HG03520 (cell line): ENCODE measurements around the gene SFN.
"Not testable (repeated sequence)": the region's sequence is repeated elsewhere in the genome, so short reads cannot be mapped to it uniquely, and the experiment has no call there.

ENCODE experiments used
- ATAC-seq: cut with Tn5 transposase; IDR thresholded peaks from one replicate; pipeline ENCODE4 v1.9.1; 2021; ENCODE audit warnings: mild to moderate bottlenecking, moderate library complexity; ENCODE audit not compliant: unreplicated experiment

The SFN gene

DNA sequence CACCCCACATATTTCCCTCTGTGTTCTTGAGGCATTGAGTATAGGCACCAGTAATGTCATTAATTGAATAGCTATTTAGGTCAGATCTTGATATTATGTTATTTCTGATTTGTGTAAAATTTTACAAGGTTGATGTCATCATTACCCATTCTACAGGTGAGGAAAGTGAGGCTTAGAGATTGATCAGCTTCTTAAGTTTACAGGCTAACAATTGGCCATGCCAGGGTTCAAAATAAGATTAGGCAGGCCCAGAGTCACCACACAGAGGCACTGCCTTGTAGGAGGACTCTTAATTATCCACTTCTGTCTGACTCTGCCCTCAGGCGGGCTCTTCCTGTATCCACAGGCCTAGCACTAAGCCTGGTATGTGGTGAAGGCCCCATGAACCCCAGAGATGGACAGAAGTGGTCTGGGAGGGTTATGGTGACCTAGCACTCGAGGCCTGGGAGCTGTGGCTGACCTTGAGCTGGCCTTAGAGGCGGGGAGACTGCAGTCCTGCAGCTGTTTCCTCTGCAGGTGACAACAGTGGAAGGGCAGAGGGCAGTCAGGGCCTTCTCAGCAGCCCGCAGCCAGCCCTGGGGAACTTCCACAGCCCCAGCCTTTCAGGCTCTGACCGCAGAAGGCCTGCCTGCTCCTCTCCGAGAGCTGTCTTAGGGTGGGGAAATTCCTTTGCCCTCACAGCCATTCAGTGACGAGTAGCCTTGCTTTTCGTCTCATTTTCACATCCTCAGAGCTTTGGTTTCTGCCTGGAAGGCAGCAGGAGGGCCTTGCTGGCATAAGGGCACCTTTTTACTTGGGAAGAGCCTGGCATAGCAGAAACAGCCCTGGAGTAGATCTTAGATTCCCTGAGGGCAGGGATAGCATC, 24.2 kb upstream of the SFN start:
- ATAC-seq = peak; percentile 81

DNA sequence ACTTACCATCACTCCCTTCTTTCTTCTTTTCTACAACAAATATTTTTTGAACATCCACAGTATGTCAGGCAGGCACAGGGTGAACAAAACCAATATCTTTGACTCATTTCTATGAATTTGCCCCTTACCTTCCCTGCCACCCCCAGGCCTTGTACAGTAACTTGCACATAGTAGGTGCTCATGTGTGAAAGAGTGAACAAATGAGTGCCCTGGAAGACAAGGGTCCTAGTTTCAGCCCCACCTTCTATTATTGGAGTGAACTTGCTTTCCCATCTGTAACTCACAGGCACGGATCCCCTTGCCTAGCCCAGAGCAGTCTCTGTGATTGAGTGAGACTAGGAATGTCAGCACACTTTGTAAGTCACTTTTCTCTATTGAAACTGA, 23.6 kb upstream of the SFN start:
- no peak for ATAC-seq

DNA sequence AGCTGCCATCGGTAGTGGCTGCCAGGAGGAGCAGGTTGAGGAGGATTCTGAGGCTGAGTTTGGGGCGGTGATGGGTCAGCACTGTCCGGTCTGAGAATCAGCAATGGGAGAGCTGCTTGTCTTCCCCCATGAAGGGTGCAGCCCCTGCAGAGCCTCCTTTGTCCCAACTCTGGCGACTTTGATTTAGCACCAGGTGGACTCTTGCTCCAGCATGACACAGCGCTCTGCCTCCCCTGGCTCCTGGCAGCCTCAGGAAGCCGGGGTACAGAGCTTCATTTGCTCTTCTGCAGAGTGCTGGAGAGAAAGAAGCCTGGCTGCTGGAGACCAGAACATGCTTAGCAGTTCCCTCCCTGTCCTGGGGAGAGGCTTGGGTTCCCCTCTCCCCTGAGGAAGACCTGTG, 23.2 kb upstream of the SFN start:
- ATAC-seq = no peak

DNA sequence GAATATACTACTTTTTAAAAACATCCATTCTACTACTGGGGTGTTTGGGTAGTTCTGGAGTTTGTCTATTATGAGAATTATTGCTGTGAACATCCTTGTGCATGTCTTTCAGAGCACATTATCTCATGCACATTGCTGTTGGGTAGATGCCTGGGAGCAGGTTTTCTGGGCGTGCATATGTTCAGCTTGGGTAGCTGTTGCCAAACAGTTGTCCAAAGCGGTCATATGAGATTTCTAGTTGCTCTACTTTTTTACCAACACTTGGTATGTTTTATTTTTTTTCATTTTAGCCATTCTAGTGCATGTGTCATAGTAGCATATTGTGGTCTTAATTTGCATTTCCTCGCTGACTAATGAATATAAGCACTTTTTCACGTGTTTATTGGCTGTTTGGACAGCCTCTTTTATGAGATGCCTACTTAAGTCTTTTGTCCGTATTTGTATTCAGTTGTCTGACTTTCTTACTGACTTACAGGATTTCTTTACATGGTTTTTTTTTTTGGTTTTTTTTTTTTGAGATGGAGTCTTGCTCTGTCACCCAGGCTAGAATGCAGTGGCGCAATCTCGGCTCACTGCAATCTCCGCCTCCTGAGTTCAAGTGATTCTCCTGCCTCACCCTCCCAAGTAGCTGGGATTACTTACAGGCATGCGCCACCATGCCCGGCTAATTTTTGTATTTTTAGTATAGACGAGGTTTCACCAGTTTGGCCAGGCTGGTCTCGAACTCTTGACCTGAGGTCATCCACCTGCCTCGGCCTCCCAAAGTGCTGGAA, 18.3 kb upstream of the SFN start:
- no peak for ATAC-seq

DNA sequence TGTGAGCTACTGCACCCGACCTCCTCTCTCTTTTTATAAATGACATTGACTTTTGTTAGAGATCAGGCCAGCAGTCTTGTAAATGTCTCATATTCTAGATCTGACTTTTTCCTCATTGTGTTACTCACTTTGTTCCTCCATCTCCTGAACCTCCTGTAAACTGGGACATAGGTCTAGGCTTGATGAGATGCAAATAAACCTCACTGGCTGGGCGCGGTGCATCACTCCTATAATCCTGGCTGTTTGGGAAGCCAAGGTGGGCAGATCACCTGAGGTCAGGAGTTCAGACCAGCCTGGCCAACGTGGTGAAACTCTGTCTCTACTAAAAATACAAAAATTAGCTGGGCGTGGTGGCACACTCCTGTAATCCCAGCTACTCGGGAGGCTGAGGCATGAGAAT, 15.1 kb upstream of the SFN start:
- not testable (repeated sequence) for ATAC-seq

DNA sequence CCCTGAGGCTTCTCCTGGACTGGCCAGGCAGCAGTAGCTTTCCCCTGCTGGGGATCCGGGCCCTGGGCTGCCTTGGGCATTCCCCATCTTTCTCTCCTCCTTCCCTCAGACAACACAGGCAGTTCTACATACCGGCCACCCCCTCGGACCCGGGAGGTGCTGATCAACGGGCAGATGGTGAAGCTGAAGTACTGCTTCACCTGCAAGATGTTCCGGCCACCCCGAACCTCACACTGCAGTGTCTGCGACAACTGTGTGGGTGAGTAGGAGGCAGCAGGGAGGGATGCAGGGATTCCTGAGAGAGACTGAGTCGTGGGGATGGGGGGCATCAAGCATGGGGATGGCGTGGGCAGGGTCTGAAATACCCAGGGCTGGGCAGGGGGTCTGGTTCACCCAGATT, 14.4 kb upstream of the SFN start:
- ATAC-seq = no peak

DNA sequence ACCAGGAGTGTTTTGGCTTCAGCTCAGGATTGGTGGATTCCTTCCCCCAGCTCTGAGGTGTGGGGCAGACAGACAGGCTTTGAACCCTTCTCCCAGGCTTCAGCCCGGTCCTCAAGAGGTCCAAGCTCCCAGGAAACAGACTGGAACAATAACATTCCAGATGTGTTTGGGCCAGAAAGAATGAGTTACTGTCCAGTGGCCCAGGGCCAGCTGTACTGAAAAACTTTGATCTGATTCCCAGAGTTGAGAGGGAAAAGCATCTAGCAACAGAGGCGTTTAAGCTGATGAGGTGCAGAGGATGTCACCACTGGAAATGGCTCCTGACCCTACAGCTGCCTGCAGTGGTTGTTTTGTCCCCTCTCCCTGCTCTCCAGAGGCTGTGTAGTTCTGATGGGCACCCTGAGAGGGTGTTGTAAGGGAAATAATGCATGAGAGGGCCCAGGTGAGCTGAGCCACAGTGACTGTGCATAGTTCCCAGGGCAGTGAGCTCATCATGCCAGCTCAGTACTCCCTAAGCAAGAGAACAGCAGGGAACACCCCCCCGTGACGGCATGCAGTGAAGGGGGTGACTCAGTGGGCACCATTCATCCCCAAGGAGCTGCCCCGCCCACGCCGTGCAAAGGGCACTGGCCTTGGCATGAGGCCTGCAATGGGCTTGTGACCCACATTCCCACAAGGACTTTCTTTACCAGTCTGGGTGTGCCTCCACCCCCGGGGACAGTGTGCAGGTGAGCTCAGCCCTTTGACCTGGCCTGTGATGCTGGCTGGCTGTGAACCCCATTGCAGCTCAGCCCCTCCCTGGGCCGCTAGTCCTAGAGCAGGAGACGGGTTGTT, 13.8 kb upstream of the SFN start:
- ATAC-seq = no peak

DNA sequence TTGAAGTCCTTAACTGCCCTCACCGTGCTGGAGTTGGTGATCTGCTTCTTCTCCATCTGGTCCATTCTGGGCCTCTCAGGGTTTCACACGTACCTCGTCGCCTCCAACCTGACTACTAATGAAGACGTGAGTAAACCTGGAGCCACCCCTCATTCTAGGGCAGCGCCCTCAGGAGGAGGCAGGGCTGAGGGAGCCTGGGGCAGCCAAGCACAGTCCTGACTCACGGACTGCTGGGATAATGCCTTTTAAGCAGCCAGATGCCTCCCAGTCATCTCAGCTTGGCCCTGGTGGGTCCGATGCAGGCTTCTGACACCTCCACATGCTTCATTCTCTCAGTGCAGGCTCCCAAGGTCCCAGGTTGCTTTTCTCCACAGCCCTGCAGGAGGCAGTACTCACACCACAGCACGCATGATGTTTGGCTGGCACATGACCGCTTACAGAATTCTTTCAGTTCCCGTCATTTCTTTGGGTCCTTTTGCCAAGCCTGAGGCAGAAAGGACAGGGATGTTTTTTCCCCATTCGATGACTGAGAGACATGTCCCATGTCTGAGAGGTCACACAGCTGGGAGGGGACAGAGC, 11.8 kb upstream of the SFN start:
- ATAC-seq = no peak

DNA sequence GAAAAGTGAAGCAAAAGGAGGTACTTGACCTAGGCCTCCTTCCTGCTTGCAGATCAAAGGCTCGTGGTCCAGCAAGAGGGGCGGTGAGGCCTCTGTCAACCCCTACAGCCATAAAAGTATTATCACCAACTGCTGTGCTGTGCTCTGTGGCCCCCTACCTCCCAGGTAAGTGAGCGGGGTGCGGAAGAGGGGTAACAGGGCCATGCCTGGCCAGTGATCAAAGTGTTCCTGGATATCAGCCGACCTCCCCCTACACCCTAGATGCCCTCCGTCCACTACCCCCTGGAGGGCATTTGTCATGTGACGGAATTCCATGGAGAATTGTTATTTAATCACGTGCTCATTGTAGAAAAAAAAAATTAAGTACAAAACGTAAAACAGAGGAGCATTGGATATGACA, 10.2 kb upstream of the SFN start:
- ATAC-seq = no peak

DNA sequence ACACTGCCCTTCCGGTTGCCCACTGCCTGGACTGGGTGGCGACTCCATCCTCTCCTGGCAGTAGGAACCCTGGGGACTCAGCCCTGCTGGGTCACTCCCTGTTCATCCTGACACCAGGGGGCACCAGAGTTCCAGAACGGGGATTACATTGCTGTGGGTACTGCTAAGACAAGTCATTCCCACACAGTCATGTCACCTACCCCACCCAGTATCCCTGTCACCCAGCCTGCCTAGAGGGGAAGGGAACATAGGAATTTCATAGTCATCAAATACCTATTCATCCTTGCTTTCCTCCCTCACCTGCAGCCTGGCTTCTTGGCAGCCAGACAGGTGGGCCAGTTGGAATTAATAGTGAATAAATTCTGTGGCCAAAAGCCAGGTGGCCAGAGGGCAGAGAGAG, 9.8 kb upstream of the SFN start:
- no peak for ATAC-seq

DNA sequence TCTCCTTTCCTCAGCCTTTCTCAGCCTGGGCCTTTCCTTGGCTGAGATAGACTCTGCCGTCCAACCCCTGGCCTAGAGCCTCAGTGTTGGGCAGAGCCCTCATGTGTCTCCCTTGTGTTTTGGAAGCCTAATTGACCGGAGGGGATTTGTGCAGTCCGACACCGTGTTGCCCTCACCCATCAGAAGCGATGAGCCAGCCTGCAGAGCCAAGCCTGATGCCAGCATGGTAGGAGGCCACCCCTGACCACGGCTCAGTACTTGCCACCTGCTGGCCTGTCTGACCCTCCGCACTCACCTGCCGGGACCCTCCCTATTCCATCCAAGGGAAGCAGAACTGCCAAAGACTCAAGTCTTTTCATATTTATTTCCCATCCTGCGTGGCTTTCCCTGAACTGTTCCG, 9.3 kb upstream of the SFN start:
- ATAC-seq = no peak

DNA sequence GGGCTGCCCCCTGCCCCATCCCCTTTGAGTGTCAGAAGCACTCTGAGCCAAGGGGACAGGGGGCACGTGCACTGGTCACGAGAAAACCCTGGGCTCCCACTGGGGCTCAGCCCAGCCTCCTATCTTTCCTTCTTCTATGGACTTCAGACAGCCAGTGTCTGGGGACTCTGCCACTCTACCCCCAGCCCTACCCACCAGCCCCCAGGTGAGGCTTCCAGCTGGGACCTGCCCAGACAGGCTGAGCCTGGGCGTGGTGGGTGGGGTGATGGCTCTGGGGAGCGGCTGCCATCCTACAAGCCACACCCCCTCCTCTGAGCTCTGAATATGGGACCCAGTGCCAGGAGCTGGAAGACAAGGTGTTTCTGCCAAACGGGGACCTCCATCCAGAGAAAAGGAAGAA, 8.0 kb upstream of the SFN start:
- ATAC-seq = no peak

DNA sequence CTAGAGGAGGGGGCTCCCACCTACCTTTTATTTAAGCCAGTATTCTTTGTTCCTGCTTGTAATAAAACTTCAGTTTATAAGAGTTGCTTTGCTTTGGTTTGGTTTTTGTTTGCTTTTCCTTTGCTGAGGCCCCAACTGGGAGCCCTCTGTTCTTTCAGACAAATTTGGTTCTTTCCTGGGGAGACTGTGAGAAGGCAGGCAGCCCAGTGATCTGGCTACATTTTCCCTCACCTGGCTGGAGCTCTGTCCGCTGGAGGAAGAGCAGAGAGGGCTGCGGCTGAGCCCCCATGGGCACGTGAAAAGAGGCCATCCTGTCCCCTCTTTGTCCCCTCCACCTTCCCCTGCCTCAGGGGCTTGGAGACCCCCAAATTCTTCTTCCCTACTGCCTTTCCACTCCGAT, 7.3 kb upstream of the SFN start:
- no peak for ATAC-seq

DNA sequence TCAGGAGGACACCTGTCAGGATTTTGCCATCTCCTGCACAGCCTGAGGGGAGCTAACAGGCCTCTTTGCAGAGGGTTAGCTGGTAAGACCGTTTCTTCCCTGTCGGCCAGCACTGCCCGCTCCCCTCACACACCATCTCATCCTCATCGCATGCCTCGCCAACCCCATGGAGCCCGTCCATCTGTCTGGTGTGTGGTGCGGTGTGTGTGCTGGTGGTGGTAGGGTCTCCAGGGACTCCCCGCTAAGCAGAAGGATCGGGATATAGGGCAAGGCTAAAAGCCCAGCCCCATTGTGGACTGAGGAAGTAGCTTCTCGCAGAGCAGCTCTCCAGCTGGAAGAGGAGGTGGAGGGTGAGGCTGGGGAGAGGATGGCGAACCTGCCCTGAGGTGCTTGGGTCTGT, 6.8 kb upstream of the SFN start:
- ATAC-seq = no peak

DNA sequence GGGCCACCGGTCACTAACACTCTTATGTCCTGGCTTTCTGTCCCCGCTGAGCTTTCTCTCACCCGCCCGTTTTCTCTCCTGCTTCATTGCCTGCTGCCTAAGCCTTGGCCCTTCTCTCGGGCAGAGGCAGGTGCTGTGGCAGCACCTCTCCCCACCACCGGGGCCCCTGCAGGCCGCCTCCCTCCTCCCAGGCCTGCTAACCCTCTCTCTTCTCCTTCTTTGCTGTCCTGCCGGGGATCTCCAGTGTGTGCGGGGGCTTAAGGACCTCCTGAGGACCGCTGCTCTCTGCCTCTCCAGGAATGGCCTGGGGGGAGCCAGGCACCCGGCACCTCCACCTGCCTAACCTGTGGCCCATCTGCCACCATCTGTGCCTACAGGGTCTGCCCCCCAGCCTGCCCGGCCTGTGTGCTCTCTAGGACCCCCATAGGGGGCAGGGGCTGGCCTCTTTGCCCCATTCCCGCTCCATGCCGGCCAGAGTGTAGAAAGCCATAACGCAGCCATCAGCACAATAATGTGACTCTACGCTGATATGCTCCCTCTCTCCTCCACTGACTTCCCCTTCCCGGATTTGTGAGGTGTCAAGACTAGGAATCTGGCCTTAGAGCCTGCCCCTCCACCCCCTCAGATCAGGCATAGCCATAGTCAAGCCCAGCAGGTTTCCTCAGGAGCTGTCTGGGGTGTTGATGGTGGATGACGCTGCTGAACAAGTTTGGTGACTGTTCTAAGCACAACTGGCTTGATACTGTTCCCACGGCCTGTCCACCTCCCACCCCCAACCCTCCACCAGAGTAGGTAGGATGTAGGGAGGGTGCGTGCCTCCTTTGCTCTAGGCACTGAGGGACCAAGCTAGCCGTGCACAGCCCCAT, 6.1 kb upstream of the SFN start:
- ATAC-seq = no peak

DNA sequence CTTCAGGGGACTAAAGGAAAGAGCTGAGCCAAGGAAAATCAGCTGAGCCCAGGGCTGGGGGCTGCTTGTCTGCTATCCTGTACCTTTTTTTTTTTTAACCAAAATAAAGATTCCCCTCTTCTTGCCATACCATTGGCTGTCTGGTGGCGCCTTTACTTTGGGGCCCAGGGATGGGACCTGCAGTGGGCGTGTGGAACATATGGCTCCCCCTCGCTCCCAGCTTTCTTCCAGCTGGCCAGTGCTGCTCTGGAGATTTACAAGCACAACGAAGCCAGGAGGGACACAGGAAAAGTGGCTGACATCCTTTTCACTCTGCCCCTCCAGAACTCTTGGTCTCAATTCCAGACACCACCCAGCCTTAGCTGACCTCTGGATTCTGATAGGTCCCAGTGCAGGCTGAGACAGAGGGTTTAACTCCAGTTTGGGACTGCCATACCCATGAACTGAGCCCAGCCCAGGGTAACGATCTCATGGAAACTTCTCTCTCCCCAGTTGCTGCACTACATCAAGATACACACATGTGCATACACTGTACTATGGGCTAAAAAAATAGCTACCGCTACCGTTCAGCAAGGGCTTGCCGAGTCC, 5.4 kb upstream of the SFN start:
- ATAC-seq = no peak

DNA sequence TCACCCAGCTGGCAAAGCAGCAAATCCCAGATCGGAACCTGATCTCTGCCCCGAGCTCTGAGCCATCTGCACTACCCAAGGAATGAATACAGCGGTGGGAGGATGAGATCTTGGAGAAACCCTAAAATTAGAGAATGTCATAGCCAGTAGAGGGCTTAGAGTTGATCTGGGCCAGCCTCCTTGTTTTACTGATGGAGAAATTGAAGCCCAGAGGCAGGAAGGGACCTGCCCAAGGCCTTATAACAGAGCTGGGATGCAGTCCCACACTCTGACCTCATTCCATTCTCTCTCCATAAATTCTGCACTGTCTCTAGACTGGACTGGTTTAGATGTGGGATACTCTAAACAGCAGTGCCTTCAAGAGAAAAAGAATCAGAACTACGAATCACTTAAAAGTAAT, 4.8 kb upstream of the SFN start:
- no peak for ATAC-seq

DNA sequence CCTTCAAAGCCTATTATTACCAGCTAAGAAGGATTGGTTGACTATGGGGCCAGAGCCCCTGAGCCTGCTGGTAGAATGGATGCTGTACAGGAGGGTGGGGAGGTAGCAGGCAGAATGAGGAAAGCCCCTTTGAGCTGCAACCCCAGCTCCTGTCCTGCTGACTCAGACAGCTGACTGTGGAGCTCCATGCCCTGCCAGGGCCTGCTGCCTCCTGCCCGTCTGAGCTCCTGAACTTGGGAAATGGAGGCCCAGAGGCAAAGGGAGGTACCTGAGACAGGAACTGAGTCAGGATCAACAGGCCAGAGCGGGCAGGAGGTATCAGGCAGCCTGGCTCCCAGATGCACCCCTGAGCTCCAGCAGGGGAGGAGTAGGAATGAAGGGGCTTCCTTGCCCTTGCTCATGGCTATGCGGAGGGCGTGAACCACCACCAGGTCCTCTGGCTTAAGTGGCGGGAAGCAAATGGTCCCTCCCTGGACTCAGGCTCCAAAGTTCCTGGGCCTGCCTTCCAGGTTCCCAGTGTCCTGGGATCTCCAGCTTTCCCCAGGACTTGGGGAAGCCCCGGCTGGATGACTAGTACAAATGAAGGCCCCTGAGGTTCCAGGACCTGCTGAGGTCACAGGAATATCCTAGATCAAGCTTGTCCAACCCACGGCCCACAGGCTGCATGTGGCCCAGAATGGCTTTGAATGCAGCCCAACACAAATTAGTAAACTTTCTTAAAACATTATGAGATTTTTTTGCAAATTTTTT, 3.9 kb upstream of the SFN start:
- ATAC-seq = no peak

DNA sequence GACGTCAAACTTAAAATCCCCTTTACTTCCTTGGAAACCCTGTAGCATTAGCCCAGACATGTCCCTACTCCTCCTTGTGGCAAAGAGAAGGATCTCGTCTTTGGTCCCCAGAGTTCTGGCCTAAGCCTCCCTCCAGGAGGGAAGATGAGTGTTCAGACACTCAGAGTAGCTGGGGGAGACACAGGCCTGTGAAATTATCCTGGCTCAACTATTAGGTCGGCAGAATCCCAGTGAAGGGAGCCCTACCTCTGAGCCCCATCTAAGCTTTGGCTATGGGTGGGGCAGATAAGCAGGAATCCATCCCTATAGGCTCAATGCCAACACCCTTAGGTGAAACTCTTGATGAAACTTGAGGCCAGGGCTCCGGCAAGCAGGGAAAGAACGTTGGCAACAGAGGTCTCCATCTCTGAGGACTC, 1.7 kb upstream of the SFN start:
- no peak for ATAC-seq
